ENCODE results near the gene CFAP97D1. TPM values are rescaled to one million over a fixed set of nuclear protein-coding genes. Genes with fewer than 3 reads are reported as not detected.
A peak's percentile ranks its signal among the peaks of the same experiment; 100 is the strongest.

Gene CFAP97D1
- polyA plus RNA-seq (2012; ENCODE audit: insufficient read depth, insufficient read length, low read depth) = 0.31 TPM

- peaks cover 42% of the 10 kb centered on the region for H3K27me3 ChIP-seq
- H3K9me3 ChIP-seq = no peaks in the 10 kb centered on the region
- H3K4me1 ChIP-seq = no peaks in the 10 kb centered on the region
- peaks cover 8% of the 10 kb centered on the region for H3K36me3 ChIP-seq
- TF ChIP-seq CTCF (IDR thresholded peaks at IDR 0.05; ENCODE audit: low read depth, low read length) = no peak
- no peak for DNase-seq
- H3K4me3 ChIP-seq (ENCODE audit: low read depth, low read length) = peak within 1 kb of the TSS; percentile 82
Observed at GRCh38 chr17:43780135-43780534, at the start of gene CFAP97D1. CFAP97D1 (plus strand) TSS chr17:43780435; CDS start chr17:43780463, 28 bp downstream.

GRCh38 chr17:43732958-43733357, 47.3 kb upstream of the CFAP97D1 start:
- no peaks in the 10 kb centered on the region for H3K4me1 ChIP-seq
- no peaks in the 10 kb centered on the region for H3K9me3 ChIP-seq
- no peak overlapping the region for H3K4me3 ChIP-seq (ENCODE audit: low read depth, low read length)
- no peak for DNase-seq
- no peak for TF ChIP-seq CTCF (IDR thresholded peaks at IDR 0.05; ENCODE audit: low read depth, low read length)
- no peaks in the 10 kb centered on the region for H3K36me3 ChIP-seq
- H3K27me3 ChIP-seq = no peaks in the 10 kb centered on the region

GRCh38 chr17:43733956-43734355, 46.3 kb upstream of the CFAP97D1 start:
- no peaks in the 10 kb centered on the region for H3K4me1 ChIP-seq
- no peak for DNase-seq
- no peaks in the 10 kb centered on the region for H3K27me3 ChIP-seq
- H3K4me3 ChIP-seq (ENCODE audit: low read depth, low read length) = no peak overlapping the region
- TF ChIP-seq CTCF (IDR thresholded peaks at IDR 0.05; ENCODE audit: low read depth, low read length) = no peak
- no peaks in the 10 kb centered on the region for H3K36me3 ChIP-seq
- no peaks in the 10 kb centered on the region for H3K9me3 ChIP-seq

- no peak for TF ChIP-seq CTCF (IDR thresholded peaks at IDR 0.05; ENCODE audit: low read depth, low read length)
- no peaks in the 10 kb centered on the region for H3K36me3 ChIP-seq
- H3K4me1 ChIP-seq = no peaks in the 10 kb centered on the region
- H3K4me3 ChIP-seq (ENCODE audit: low read depth, low read length) = no peak overlapping the region
- DNase-seq = no peak
- H3K27me3 ChIP-seq = no peaks in the 10 kb centered on the region
- no peaks in the 10 kb centered on the region for H3K9me3 ChIP-seq
Observed at GRCh38 chr17:43734376-43734775, 45.9 kb upstream of the CFAP97D1 start.

- Histone ChIP-seq H3K4me1 (no peaks in the 10 kb centered on the region), H3K4me3 (ENCODE audit: low read depth, low read length) (no peak overlapping the region), H3K9me3 (no peaks in the 10 kb centered on the region), H3K36me3 (no peaks in the 10 kb centered on the region), H3K27me3 (no peaks in the 10 kb centered on the region)
- no peak for DNase-seq
- no peak for TF ChIP-seq CTCF (IDR thresholded peaks at IDR 0.05; ENCODE audit: low read depth, low read length)
Observed at GRCh38 chr17:43736389-43736788, 43.8 kb upstream of the CFAP97D1 start.

GRCh38 chr17:43737722-43738121, 42.5 kb upstream of the CFAP97D1 start:
- H3K36me3 ChIP-seq = no peaks in the 10 kb centered on the region
- H3K4me1 ChIP-seq = no peaks in the 10 kb centered on the region
- no peak overlapping the region for H3K4me3 ChIP-seq (ENCODE audit: low read depth, low read length)
- H3K27me3 ChIP-seq = no peaks in the 10 kb centered on the region
- DNase-seq = no peak
- TF ChIP-seq CTCF (IDR thresholded peaks at IDR 0.05; ENCODE audit: low read depth, low read length) = no peak
- H3K9me3 ChIP-seq = no peaks in the 10 kb centered on the region
